ENCODE measurements around the gene FAH.

FAH gene

GRCh38 chr15:80127911-80128310 lies 24.9 kb upstream of the FAH start:
- no peaks in the 10 kb centered on the region for H3K4me1 ChIP-seq (ENCODE audit: insufficient read depth, poor library complexity, severe bottlenecking)
- peaks cover 68% of the 10 kb centered on the region for H3K36me3 ChIP-seq (ENCODE audit: low read depth)
- ATAC-seq (ENCODE audit: low read depth) = no peak
- no peaks in the 10 kb centered on the region for H3K27me3 ChIP-seq (ENCODE audit: insufficient read depth, poor library complexity, severe bottlenecking)
- H3K27ac ChIP-seq (ENCODE audit: poor library complexity, severe bottlenecking) = no peak overlapping the region
- H3K9me3 ChIP-seq (ENCODE audit: severe bottlenecking) = no peaks in the 10 kb centered on the region
- TF ChIP-seq, protein P1, sequence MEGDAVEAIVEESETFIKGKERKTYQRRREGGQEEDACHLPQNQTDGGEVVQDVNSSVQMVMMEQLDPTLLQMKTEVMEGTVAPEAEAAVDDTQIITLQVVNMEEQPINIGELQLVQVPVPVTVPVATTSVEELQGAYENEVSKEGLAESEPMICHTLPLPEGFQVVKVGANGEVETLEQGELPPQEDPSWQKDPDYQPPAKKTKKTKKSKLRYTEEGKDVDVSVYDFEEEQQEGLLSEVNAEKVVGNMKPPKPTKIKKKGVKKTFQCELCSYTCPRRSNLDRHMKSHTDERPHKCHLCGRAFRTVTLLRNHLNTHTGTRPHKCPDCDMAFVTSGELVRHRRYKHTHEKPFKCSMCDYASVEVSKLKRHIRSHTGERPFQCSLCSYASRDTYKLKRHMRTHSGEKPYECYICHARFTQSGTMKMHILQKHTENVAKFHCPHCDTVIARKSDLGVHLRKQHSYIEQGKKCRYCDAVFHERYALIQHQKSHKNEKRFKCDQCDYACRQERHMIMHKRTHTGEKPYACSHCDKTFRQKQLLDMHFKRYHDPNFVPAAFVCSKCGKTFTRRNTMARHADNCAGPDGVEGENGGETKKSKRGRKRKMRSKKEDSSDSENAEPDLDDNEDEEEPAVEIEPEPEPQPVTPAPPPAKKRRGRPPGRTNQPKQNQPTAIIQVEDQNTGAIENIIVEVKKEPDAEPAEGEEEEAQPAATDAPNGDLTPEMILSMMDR (IDR thresholded peaks at IDR 0.05; ENCODE audit: poor library complexity, severe bottlenecking) = no peak
- DNase-seq (ENCODE audit: low spot score) = no peak
- H3K4me3 ChIP-seq (ENCODE audit: severe bottlenecking) = no peak overlapping the region

- no peak for DNase-seq (ENCODE audit: low spot score)
- no peaks in the 10 kb centered on the region for H3K27me3 ChIP-seq (ENCODE audit: insufficient read depth, poor library complexity, severe bottlenecking)
- no peaks in the 10 kb centered on the region for H3K9me3 ChIP-seq (ENCODE audit: severe bottlenecking)
- TF ChIP-seq, protein P1 (IDR thresholded peaks at IDR 0.05; ENCODE audit: poor library complexity, severe bottlenecking) = no peak
- no peaks in the 10 kb centered on the region for H3K4me1 ChIP-seq (ENCODE audit: insufficient read depth, poor library complexity, severe bottlenecking)
- H3K27ac ChIP-seq (ENCODE audit: poor library complexity, severe bottlenecking) = no peak overlapping the region
- peaks cover 60% of the 10 kb centered on the region for H3K36me3 ChIP-seq (ENCODE audit: low read depth)
- no peak overlapping the region for H3K4me3 ChIP-seq (ENCODE audit: severe bottlenecking)
- no peak for ATAC-seq (ENCODE audit: low read depth)
These were observed 20.4 kb upstream of the FAH start for GRCh38 chr15:80132382-80132781.

DNA sequence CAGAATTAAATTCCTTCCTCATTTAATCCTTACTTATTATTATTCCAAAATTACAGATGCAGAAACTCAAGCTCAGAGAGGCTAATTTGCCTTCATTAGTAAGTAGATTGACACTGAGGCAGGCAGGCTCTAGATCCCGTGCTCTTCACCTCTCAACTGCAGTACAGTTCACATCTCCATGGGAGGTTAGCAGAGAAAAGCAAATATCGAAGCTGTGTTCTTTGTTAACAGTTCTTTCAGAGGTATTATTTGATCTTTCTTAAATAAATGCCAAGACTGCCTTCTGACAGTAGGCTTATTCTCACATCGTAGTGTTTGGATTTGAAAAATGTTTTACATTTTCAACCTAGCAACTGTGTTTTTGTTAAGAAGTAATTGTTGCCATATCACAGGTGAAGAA lies 15.9 kb upstream of the FAH start:
- ATAC-seq (ENCODE audit: low read depth) (no peak), DNase-seq (ENCODE audit: low spot score) (no peak)
- H3K4me3 ChIP-seq (ENCODE audit: severe bottlenecking) = no peak overlapping the region
- H3K36me3 ChIP-seq (ENCODE audit: low read depth) = peaks cover 49% of the 10 kb centered on the region
- H3K9me3 ChIP-seq (ENCODE audit: severe bottlenecking) = no peaks in the 10 kb centered on the region
- no peaks in the 10 kb centered on the region for H3K27me3 ChIP-seq (ENCODE audit: insufficient read depth, poor library complexity, severe bottlenecking)
- no peak overlapping the region for H3K27ac ChIP-seq (ENCODE audit: poor library complexity, severe bottlenecking)
- no peaks in the 10 kb centered on the region for H3K4me1 ChIP-seq (ENCODE audit: insufficient read depth, poor library complexity, severe bottlenecking)
- TF ChIP-seq, protein P1 (IDR thresholded peaks at IDR 0.05; ENCODE audit: poor library complexity, severe bottlenecking) = no peak

GRCh38 chr15:80138961-80139360 lies 13.8 kb upstream of the FAH start:
- DNase-seq (ENCODE audit: low spot score) (no peak), ATAC-seq (ENCODE audit: low read depth) (no peak)
- Histone ChIP-seq H3K27ac (ENCODE audit: poor library complexity, severe bottlenecking) (no peak overlapping the region), H3K4me3 (ENCODE audit: severe bottlenecking) (no peak overlapping the region), H3K9me3 (ENCODE audit: severe bottlenecking) (no peaks in the 10 kb centered on the region), H3K36me3 (ENCODE audit: low read depth) (peaks cover 39% of the 10 kb centered on the region), H3K27me3 (ENCODE audit: insufficient read depth, poor library complexity, severe bottlenecking) (no peaks in the 10 kb centered on the region), H3K4me1 (ENCODE audit: insufficient read depth, poor library complexity, severe bottlenecking) (peaks cover 9% of the 10 kb centered on the region)
- TF ChIP-seq, protein P1 (IDR thresholded peaks at IDR 0.05; ENCODE audit: poor library complexity, severe bottlenecking) = no peak

- DNase-seq (ENCODE audit: low spot score) = no peak
- H3K27ac ChIP-seq (ENCODE audit: poor library complexity, severe bottlenecking) = no peak overlapping the region
- ATAC-seq (ENCODE audit: low read depth) = no peak
- no peaks in the 10 kb centered on the region for H3K27me3 ChIP-seq (ENCODE audit: insufficient read depth, poor library complexity, severe bottlenecking)
- TF ChIP-seq, protein P1 (IDR thresholded peaks at IDR 0.05; ENCODE audit: poor library complexity, severe bottlenecking) = no peak
- H3K4me3 ChIP-seq (ENCODE audit: severe bottlenecking) = no peak overlapping the region
- H3K9me3 ChIP-seq (ENCODE audit: severe bottlenecking) = no peaks in the 10 kb centered on the region
- H3K4me1 ChIP-seq (ENCODE audit: insufficient read depth, poor library complexity, severe bottlenecking) = peaks cover 9% of the 10 kb centered on the region
- peaks cover 21% of the 10 kb centered on the region for H3K36me3 ChIP-seq (ENCODE audit: low read depth)
These were observed 11.9 kb upstream of the FAH start for GRCh38 chr15:80140909-80141308.
